Neuronal stem cell (in vitro differentiated cells): ENCODE results near the gene CRYBB1.
A peak's percentile ranks its signal among the peaks of the same experiment; 100 is the strongest.

Experiments used
- DNase-seq: peaks from one replicate; pipeline ENCODE4 v3.0.0-alpha.2; 2013; ENCODE audit warnings: low spot score
- H2AFZ ChIP-seq: one replicate; pipeline ENCODE4 v1.6.1; 2013; ENCODE audit warnings: mild to moderate bottlenecking, low read length, inconsistent platforms
- H2AK5ac ChIP-seq: 2 replicates; pipeline ENCODE4 v1.6.1; 2013; ENCODE audit warnings: low read depth, mild to moderate bottlenecking, inconsistent platforms, low read length, moderate library complexity, mixed read lengths
- H2BK120ac ChIP-seq: 2 replicates; pipeline ENCODE4 v1.6.1; 2013; ENCODE audit warnings: low read depth, mild to moderate bottlenecking, inconsistent platforms, low read length, moderate library complexity, mixed read lengths
- H2BK12ac ChIP-seq: one replicate; pipeline ENCODE4 v1.6.1; 2013; ENCODE audit warnings: low read length, inconsistent platforms
- H2BK15ac ChIP-seq: 2 replicates; pipeline ENCODE4 v1.6.1; 2013; ENCODE audit warnings: mild to moderate bottlenecking, low read length, inconsistent platforms, mixed read lengths
- H2BK5ac ChIP-seq: one replicate; pipeline ENCODE4 v1.6.1; 2013; ENCODE audit warnings: inconsistent platforms, mild to moderate bottlenecking, low read length, moderate library complexity
- H3K14ac ChIP-seq: one replicate; pipeline ENCODE4 v1.6.1; 2013; ENCODE audit warnings: low read length, inconsistent platforms
- H3K18ac ChIP-seq: 2 replicates; pipeline ENCODE4 v1.6.1; 2013; ENCODE audit warnings: low read length, inconsistent platforms
- H3K23ac ChIP-seq: 2 replicates; pipeline ENCODE4 v1.6.1; 2013; ENCODE audit warnings: low read depth, mild to moderate bottlenecking, mixed read lengths, low read length, inconsistent platforms; ENCODE audit not compliant: poor library complexity
- H3K27ac ChIP-seq: replicated peaks from 3 replicates; pipeline ENCODE4 v1.5.1; 2013; ENCODE audit warnings: low read length, inconsistent platforms
- H3K27me3 ChIP-seq, 3 experiments: 2 replicates each; pipeline ENCODE4 v1.6.1; 2013; ENCODE audit warnings: low read length in 3 of 3, mild to moderate bottlenecking in 2 of 3, inconsistent platforms in 1 of 3, low read depth in 1 of 3, mixed read lengths in 1 of 3, moderate library complexity in 1 of 3; ENCODE audit not compliant: control insufficient read depth in 3 of 3, insufficient read depth in 3 of 3
- H3K36me3 ChIP-seq, 2 donors: replicated peaks in 1 of 2; 2 replicates each; pipeline ENCODE4 v1.6.1; 2013; ENCODE audit warnings: low read length in 2 of 2; ENCODE audit not compliant: control insufficient read depth in 2 of 2, insufficient read depth in 2 of 2
- H3K4ac ChIP-seq: 2 replicates; pipeline ENCODE4 v1.6.1; 2013; ENCODE audit warnings: inconsistent platforms, mild to moderate bottlenecking, low read length, moderate library complexity
- H3K4me1 ChIP-seq, 2 donors: 1 replicate in 1 of 2; 2 replicates in 1 of 2; pipeline ENCODE4 v1.6.1; 2013; ENCODE audit warnings: low read length in 2 of 2, low read depth in 1 of 2; ENCODE audit not compliant: control insufficient read depth in 2 of 2, insufficient read depth in 1 of 2
- H3K4me2 ChIP-seq: one replicate; pipeline ENCODE4 v1.6.1; 2013; ENCODE audit warnings: mild to moderate bottlenecking, low read length, inconsistent platforms; ENCODE audit not compliant: insufficient read depth, poor library complexity, severe bottlenecking
- H3K4me3 ChIP-seq, 2 donors: 2 replicates each; pipeline ENCODE4 v1.5.1; 2013; ENCODE audit warnings: low read length in 2 of 2, mild to moderate bottlenecking in 2 of 2, inconsistent platforms in 1 of 2, moderate library complexity in 1 of 2
- H3K79me1 ChIP-seq: one replicate; pipeline ENCODE4 v1.6.1; 2013; ENCODE audit warnings: low read depth, mild to moderate bottlenecking, inconsistent platforms, low read length, moderate library complexity
- H3K9ac ChIP-seq: one replicate; pipeline ENCODE4 v1.6.1; 2013; ENCODE audit warnings: mild to moderate bottlenecking, low read depth, low read length, inconsistent platforms; ENCODE audit not compliant: poor library complexity
- H3K9me3 ChIP-seq, 2 donors: replicated peaks in 1 of 2; 2 replicates each; pipeline versions ENCODE3 to v1.6.1; 2013; ENCODE audit warnings: low read length in 2 of 2, mild to moderate bottlenecking in 2 of 2, inconsistent platforms in 1 of 2, low read depth in 1 of 2, mixed read lengths in 1 of 2, moderate library complexity in 1 of 2; ENCODE audit not compliant: control insufficient read depth in 2 of 2, insufficient read depth in 1 of 2
- H4K8ac ChIP-seq: one replicate; pipeline ENCODE4 v1.6.1; 2013; ENCODE audit warnings: low read depth, mild to moderate bottlenecking, inconsistent platforms, low read length, moderate library complexity
- H4K91ac ChIP-seq: one replicate; pipeline ENCODE4 v1.6.1; 2013; ENCODE audit warnings: low read length, low read depth, mild to moderate bottlenecking, inconsistent platforms; ENCODE audit not compliant: poor library complexity
- WGBS, 2 donors: extraction: QIAGEN DNeasy Blood & Tissue Kit; methylation state at CpG; one replicate each; pipeline ENCODE4 v1.1.7; 2013; ENCODE audit warnings: missing lambda C conversion rate in 2 of 2, mixed read lengths in 1 of 2; ENCODE audit not compliant: insufficient read length in 2 of 2, insufficient replicate concordance in 1 of 2; ENCODE audit errors: extremely low coverage in 2 of 2; 5-methylcytosine and 5-hydroxymethylcytosine counted together

The CRYBB1 gene

GRCh38 chr22:26624803-26625202 lies 7.0 kb upstream of the CRYBB1 start:
- Histone ChIP-seq H3K36me3 (no peaks in the 10 kb centered on the region), H2BK15ac (peak overlapping the region; percentile 93), H2BK5ac (no peak overlapping the region), H3K14ac (no peak overlapping the region), H3K27ac (no peak overlapping the region), H3K4me1 (peaks cover 9% of the 10 kb centered on the region in 2 donors), H3K4ac (no peak overlapping the region), H2BK120ac (no peak overlapping the region), H4K8ac (no peak overlapping the region), H3K18ac (peak overlapping the region; percentile 48), H3K4me2 (no peak overlapping the region), H4K91ac (no peak overlapping the region), H3K23ac (no peak overlapping the region), H3K4me3 (no peak overlapping the region), H2BK12ac (no peak overlapping the region), H3K79me1 (no peaks in the 10 kb centered on the region), H3K9ac (no peak overlapping the region), H2AK5ac (no peak overlapping the region), H2AFZ (peak overlapping the region; percentile 9), H3K9me3 (peaks cover 3 to 10% of the 10 kb centered on the region in 2 donors), H3K27me3 (no peaks in the 10 kb centered on the region)
- WGBS, 2 donors, result no CpG with 5 or more reads among the region's 12 CpGs
- no peak for DNase-seq

GRCh38 chr22:26623984-26624383 lies 6.2 kb upstream of the CRYBB1 start:
- Histone ChIP-seq H2AFZ (no peak overlapping the region), H3K36me3 (no peaks in the 10 kb centered on the region), H3K9ac (no peak overlapping the region), H3K9me3 (peaks cover 3 to 10% of the 10 kb centered on the region in 2 donors), H3K27me3 (no peaks in the 10 kb centered on the region), H3K27ac (no peak overlapping the region), H3K4me3 (no peak overlapping the region), H2BK120ac (no peak overlapping the region), H3K23ac (no peak overlapping the region), H4K8ac (no peak overlapping the region), H3K4ac (no peak overlapping the region), H3K18ac (no peak overlapping the region), H3K14ac (no peak overlapping the region), H3K4me2 (no peak overlapping the region), H2AK5ac (no peak overlapping the region), H4K91ac (no peak overlapping the region), H2BK12ac (no peak overlapping the region), H3K4me1 (peaks cover 9% of the 10 kb centered on the region in 2 donors), H2BK5ac (no peak overlapping the region), H2BK15ac (no peak overlapping the region), H3K79me1 (no peaks in the 10 kb centered on the region)
- no CpG with 5 or more reads among the region's 1 CpG for WGBS, 2 donors
- DNase-seq, result no peak

- Histone ChIP-seq H3K4ac (no peak within 1 kb of the TSS), H3K36me3 (no peaks in the 10 kb centered on the region), H4K91ac (no peak within 1 kb of the TSS), H2AFZ (no peak within 1 kb of the TSS), H4K8ac (peak within 1 kb of the TSS; percentile 5), H3K27me3 (peaks cover 0 to 2% (median 0%) of the 10 kb centered on the region in 3 experiments), H3K9me3 (peaks cover 3 to 10% of the 10 kb centered on the region in 2 donors), H2BK120ac (no peak within 1 kb of the TSS), H3K4me1 (peaks cover 20 to 25% of the 10 kb centered on the region in 2 donors), H2BK12ac (no peak within 1 kb of the TSS), H3K27ac (no peak within 1 kb of the TSS), H2BK15ac (peak within 1 kb of the TSS; percentile 50), H2AK5ac (peak within 1 kb of the TSS; percentile 58), H3K14ac (peak within 1 kb of the TSS; percentile 41), H3K4me2 (peak within 1 kb of the TSS; percentile 20), H3K79me1 (no peaks in the 10 kb centered on the region), H3K23ac (no peak within 1 kb of the TSS), H3K9ac (no peak within 1 kb of the TSS), H3K4me3 (no peak within 1 kb of the TSS), H2BK5ac (no peak within 1 kb of the TSS), H3K18ac (peak within 1 kb of the TSS; percentile 20)
- no peak for DNase-seq
- no CpG with 5 or more reads among the region's 7 CpGs for WGBS, 2 donors
Observed at GRCh38 chr22:26621663-26622062, 3.8 kb upstream of the CRYBB1 start, which contains the start of gene CRYBA4. CRYBA4 (plus strand) TSS chr22:26621963; CDS start chr22:26622597, 634 bp downstream.

- no peak overlapping the region for H3K9ac ChIP-seq
- no peak overlapping the region for H2BK15ac ChIP-seq
- no peak overlapping the region for H3K27ac ChIP-seq
- H3K4me2 ChIP-seq, result no peak overlapping the region
- no peak overlapping the region for H2AK5ac ChIP-seq
- no peak for DNase-seq
- no peaks in the 10 kb centered on the region for H3K36me3 ChIP-seq
- H3K4me3 ChIP-seq, result no peak overlapping the region
- no peak overlapping the region for H4K91ac ChIP-seq
- H2BK5ac ChIP-seq, result no peak overlapping the region
- H3K18ac ChIP-seq, result no peak overlapping the region
- peaks cover 3 to 7% of the 10 kb centered on the region in 2 donors for H3K9me3 ChIP-seq
- H3K23ac ChIP-seq, result no peak overlapping the region
- peaks cover 28 to 33% of the 10 kb centered on the region in 2 donors for H3K4me1 ChIP-seq
- H3K27me3 ChIP-seq, result peaks cover 0 to 2% (median 0%) of the 10 kb centered on the region in 3 experiments
- no peaks in the 10 kb centered on the region for H3K79me1 ChIP-seq
- no peak overlapping the region for H2BK120ac ChIP-seq
- no CpG with 5 or more reads among the region's 2 CpGs for WGBS, 2 donors
- H2AFZ ChIP-seq, result no peak overlapping the region
- no peak overlapping the region for H3K4ac ChIP-seq
- H4K8ac ChIP-seq, result no peak overlapping the region
- no peak overlapping the region for H2BK12ac ChIP-seq
- no peak overlapping the region for H3K14ac ChIP-seq
Observed at GRCh38 chr22:26620197-26620596, 2.4 kb upstream of the CRYBB1 start.
